ENCODE results near the gene KYNU. TPM values are rescaled to one million over a fixed set of nuclear protein-coding genes. Genes with fewer than 3 reads are reported as not detected.

KYNU gene
- total and polyA plus RNA-seq, 9 of the 15 experiments (the other 6 are each of a cell fraction or from before 2014, with no cell fraction given): 2.6 to 11.6 (median 7.2) TPM

GRCh38 chr2:142930835-142931398 is 53.5 kb downstream of the KYNU start (continued):
- TF ChIP-seq POLR2AphosphoS5 (IDR thresholded peaks at IDR 0.05; ENCODE audit: control insufficient read depth, insufficient read depth, low read depth, low read length): peak; percentile 46; the same call in 1 of the 2 replicates
- no peak for TF ChIP-seq ZFP30 (CRISPR knock-in tag; IDR thresholded peaks at IDR 0.05; ENCODE audit: borderline replicate concordance)
- TF ChIP-seq CLOCK (CRISPR knock-in tag; IDR thresholded peaks at IDR 0.05; ENCODE audit: borderline replicate concordance): no peak
- no peak for TF ChIP-seq MED1 (CRISPR knock-in tag; IDR thresholded peaks at IDR 0.05; ENCODE audit: borderline replicate concordance)
- TF ChIP-seq CCAR2 (IDR thresholded peaks at IDR 0.05; ENCODE audit: low read depth, low read length): no peak
- no peak for TF ChIP-seq ZNF609 (CRISPR knock-in tag; IDR thresholded peaks at IDR 0.05; ENCODE audit: borderline replicate concordance)
- TF ChIP-seq ZBTB9 (CRISPR knock-in tag; IDR thresholded peaks at IDR 0.05): 0 out of 2 replicates have a peak, but pooled peaks have one; percentile 12
- peak; percentile 61 for TF ChIP-seq CXXC5 (CRISPR knock-in tag; IDR thresholded peaks at IDR 0.05)
- TF ChIP-seq ADNP (tag; IDR thresholded peaks at IDR 0.05): no peak
- TF ChIP-seq CREM (IDR thresholded peaks at IDR 0.05; ENCODE audit: low read depth): peak; percentile 99
- TF ChIP-seq ZNF175 (CRISPR knock-in tag; IDR thresholded peaks at IDR 0.05; ENCODE audit: low read depth): no peak
- no peak for TF ChIP-seq POLR2AphosphoS2 (IDR thresholded peaks at IDR 0.05; ENCODE audit: low read length)
- TF ChIP-seq ZNF143 (CRISPR knock-in tag; IDR thresholded peaks at IDR 0.05): no peak
- peak; percentile 57; the same call in 1 of the 2 replicates for TF ChIP-seq ATF7 (IDR thresholded peaks at IDR 0.05)
- peak; percentile 91 for TF ChIP-seq GABPA (tag; conservative IDR thresholded peaks at IDR 0.05; ENCODE audit: low read depth)
- TF ChIP-seq ZNF263 (CRISPR knock-in tag; IDR thresholded peaks at IDR 0.05; ENCODE audit: borderline replicate concordance): no peak
- TF ChIP-seq POLR2B (IDR thresholded peaks at IDR 0.05; ENCODE audit: low read depth, partially characterized antibody): peak; percentile 41
- TF ChIP-seq MAZ (CRISPR knock-in tag; conservative IDR thresholded peaks at IDR 0.05 in 1 of 2, IDR thresholded peaks at IDR 0.05 in 1 of 2): 0 out of 4 replicates have a peak, but pooled peaks of 1 of the 2 experiments have one; percentile 29
- TF ChIP-seq TGIF2 (CRISPR knock-in tag; IDR thresholded peaks at IDR 0.05): no peak

Data from K562 (cell line).